HG02885 (cell line): ENCODE data around the gene NCOA6.
"Not testable (repeated sequence)": the region's sequence is repeated elsewhere in the genome, so short reads cannot be mapped to it uniquely, and the experiment has no call there.

Source experiments
- ATAC-seq: cut with Tn5 transposase; IDR thresholded peaks from one replicate; pipeline ENCODE4 v1.9.1; 2021; ENCODE audit warnings: mild to moderate bottlenecking; ENCODE audit not compliant: unreplicated experiment, poor library complexity

The NCOA6 gene

GRCh38 chr20:34780291-34780690 is 45.2 kb downstream of the NCOA6 start:
- not testable (repeated sequence) for ATAC-seq

GRCh38 chr20:34776177-34776576 is 49.3 kb downstream of the NCOA6 start:
- ATAC-seq, result no peak

- ATAC-seq, result no peak
These were observed 50.6 kb downstream of the NCOA6 start for GRCh38 chr20:34774886-34775285.

GRCh38 chr20:34774449-34774848 is 51.0 kb downstream of the NCOA6 start:
- no peak for ATAC-seq

- no peak for ATAC-seq
These were observed 51.7 kb downstream of the NCOA6 start for GRCh38 chr20:34773726-34774125.

- ATAC-seq, result no peak
These were observed 53.0 kb downstream of the NCOA6 start for GRCh38 chr20:34772437-34772836.

GRCh38 chr20:34771680-34772081 is 53.8 kb downstream of the NCOA6 start:
- no peak for ATAC-seq

GRCh38 chr20:34768096-34768495 is 57.4 kb downstream of the NCOA6 start:
- ATAC-seq, result no peak

GRCh38 chr20:34762031-34762555 is 63.4 kb downstream of the NCOA6 start:
- no peak for ATAC-seq

- no peak for ATAC-seq
These were observed 70.1 kb downstream of the NCOA6 start for GRCh38 chr20:34755367-34755766.

- no peak for ATAC-seq
These were observed 70.8 kb downstream of the NCOA6 start for GRCh38 chr20:34754611-34755010.

GRCh38 chr20:34753706-34754461 is 71.6 kb downstream of the NCOA6 start:
- no peak for ATAC-seq

GRCh38 chr20:34751453-34751852 is 74.0 kb downstream of the NCOA6 start:
- no peak for ATAC-seq

- no peak for ATAC-seq
These were observed 75.0 kb downstream of the NCOA6 start for GRCh38 chr20:34750484-34750883.

- no peak for ATAC-seq
These were observed 76.7 kb downstream of the NCOA6 start for GRCh38 chr20:34748709-34749108.

- no peak for ATAC-seq
These were observed 78.0 kb downstream of the NCOA6 start for GRCh38 chr20:34747479-34747878.

- ATAC-seq, result no peak
These were observed 78.8 kb downstream of the NCOA6 start for GRCh38 chr20:34746674-34747073.

GRCh38 chr20:34744847-34745246 is 80.6 kb downstream of the NCOA6 start:
- ATAC-seq, result no peak

- ATAC-seq, result no peak
These were observed 81.1 kb downstream of the NCOA6 start for GRCh38 chr20:34744340-34744739.

GRCh38 chr20:34743039-34743438 is 82.4 kb downstream of the NCOA6 start:
- no peak for ATAC-seq

- ATAC-seq, result no peak
These were observed 89.2 kb downstream of the NCOA6 start for GRCh38 chr20:34736106-34736735.

GRCh38 chr20:34732523-34732922 is 92.9 kb downstream of the NCOA6 start:
- ATAC-seq, result no peak
